ENCODE results near the gene RBSN. TPM values are rescaled to one million over a fixed set of nuclear protein-coding genes. Genes with fewer than 3 reads are reported as not detected.

RBSN gene
- total RNA-seq, 4 donors from 2014 or later, result 27.4 to 62.8 (median 39.8) TPM

DNA sequence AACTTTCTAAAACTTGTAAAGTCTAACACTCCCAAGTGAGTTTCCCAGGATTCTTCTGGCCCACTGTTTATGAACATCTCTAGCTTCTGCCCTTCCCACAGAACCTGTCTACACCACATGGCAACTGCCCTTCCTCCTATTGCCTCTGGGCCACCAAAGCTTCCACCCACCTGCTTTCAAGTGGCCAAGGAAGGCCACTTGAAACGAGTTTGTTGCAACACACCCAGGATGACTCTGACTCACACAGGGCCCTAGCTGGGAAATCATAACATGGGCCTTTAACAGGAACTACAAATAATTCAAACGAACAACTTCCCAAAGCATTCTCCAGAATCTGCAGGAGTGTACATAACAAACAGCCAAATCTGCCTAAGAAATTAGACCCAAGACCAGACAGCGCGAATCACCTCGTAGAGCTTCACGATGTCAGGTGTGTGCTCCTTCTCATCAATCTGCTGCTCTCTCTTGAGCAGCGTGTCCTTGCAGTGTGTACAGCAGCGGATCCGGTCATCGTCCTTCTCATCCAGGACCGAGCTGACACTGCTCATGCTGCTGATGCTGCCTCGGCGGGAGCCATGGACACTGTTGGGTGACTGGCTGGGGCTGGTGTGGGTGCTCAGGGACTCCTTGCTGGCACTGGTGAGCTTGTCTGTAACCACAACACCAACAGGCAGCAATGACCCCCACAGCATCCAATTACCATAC is 16.8 kb downstream of the RBSN start:
- Histone ChIP-seq H3K27ac (no peak overlapping the region), H3K36me3 (no peaks in the 10 kb centered on the region), H3K9me3 (no peaks in the 10 kb centered on the region), H3K4me3 (no peak overlapping the region), H3K27me3 (no peaks in the 10 kb centered on the region), H3K4me1 (no peaks in the 10 kb centered on the region)
- no peak for DNase-seq
- TF ChIP-seq POLR2A (IDR thresholded peaks at IDR 0.05), result no peak
- TF ChIP-seq, protein P1, sequence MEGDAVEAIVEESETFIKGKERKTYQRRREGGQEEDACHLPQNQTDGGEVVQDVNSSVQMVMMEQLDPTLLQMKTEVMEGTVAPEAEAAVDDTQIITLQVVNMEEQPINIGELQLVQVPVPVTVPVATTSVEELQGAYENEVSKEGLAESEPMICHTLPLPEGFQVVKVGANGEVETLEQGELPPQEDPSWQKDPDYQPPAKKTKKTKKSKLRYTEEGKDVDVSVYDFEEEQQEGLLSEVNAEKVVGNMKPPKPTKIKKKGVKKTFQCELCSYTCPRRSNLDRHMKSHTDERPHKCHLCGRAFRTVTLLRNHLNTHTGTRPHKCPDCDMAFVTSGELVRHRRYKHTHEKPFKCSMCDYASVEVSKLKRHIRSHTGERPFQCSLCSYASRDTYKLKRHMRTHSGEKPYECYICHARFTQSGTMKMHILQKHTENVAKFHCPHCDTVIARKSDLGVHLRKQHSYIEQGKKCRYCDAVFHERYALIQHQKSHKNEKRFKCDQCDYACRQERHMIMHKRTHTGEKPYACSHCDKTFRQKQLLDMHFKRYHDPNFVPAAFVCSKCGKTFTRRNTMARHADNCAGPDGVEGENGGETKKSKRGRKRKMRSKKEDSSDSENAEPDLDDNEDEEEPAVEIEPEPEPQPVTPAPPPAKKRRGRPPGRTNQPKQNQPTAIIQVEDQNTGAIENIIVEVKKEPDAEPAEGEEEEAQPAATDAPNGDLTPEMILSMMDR (IDR thresholded peaks at IDR 0.05), result no peak
- intact Hi-C loops (cut with DNase I; ENCODE audit: low total_unique reads), result no loop called here

DNA sequence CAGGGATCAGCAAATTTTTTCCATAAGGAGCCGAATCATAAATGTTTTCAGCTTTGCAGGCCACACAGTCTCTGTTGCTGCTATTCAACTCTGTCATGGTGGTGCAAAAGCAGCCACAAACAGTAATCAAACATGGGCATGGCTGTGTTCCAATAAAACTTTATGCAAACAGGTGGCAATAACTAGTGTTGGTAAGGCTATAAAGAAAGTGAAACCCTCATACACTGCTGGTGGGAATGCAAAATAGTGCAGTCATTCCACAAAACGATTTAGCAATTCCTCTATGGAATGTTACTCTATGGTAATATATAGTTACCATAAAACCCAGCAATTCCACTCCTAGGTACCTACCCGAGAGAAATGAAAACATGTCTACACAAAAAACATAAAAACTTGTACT is 19.9 kb downstream of the RBSN start:
- intact Hi-C loops (cut with DNase I; ENCODE audit: low total_unique reads), result no loop called here
- Histone ChIP-seq H3K27me3 (no peaks in the 10 kb centered on the region), H3K27ac (no peak overlapping the region), H3K9me3 (no peaks in the 10 kb centered on the region), H3K36me3 (no peaks in the 10 kb centered on the region), H3K4me1 (no peaks in the 10 kb centered on the region), H3K4me3 (no peak overlapping the region)
- DNase-seq, result no peak
- TF ChIP-seq POLR2A (IDR thresholded peaks at IDR 0.05), result no peak
- TF ChIP-seq, protein P1 (IDR thresholded peaks at IDR 0.05), result no peak

DNA sequence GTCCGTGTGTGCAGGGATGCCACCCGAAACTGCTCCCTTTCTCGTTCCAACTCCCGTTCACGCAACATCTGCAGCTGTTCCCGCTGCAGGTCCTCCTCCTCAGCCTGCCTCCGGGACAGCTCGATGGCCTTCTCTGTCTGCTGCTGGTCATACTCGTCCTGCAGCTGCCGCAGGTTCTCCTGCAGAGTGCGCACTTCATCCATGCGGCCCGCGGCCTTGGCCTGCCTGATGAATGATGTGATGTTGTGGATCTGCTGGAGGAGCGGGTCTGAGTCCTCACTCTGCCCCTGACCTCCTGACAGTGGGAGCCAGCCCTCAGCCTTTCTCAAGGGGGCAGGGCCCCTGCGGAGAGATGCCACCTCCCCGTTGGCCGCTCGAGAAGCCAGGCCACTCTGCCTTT is 24.4 kb downstream of the RBSN start:
- Histone ChIP-seq H3K27ac (no peak overlapping the region), H3K4me3 (no peak overlapping the region), H3K4me1 (no peaks in the 10 kb centered on the region), H3K36me3 (no peaks in the 10 kb centered on the region), H3K27me3 (no peaks in the 10 kb centered on the region), H3K9me3 (no peaks in the 10 kb centered on the region)
- DNase-seq, result no peak
- no peak for TF ChIP-seq POLR2A (IDR thresholded peaks at IDR 0.05)
- TF ChIP-seq, protein P1 (IDR thresholded peaks at IDR 0.05), result no peak
- intact Hi-C loops (cut with DNase I; ENCODE audit: low total_unique reads), result no loop called here

DNA sequence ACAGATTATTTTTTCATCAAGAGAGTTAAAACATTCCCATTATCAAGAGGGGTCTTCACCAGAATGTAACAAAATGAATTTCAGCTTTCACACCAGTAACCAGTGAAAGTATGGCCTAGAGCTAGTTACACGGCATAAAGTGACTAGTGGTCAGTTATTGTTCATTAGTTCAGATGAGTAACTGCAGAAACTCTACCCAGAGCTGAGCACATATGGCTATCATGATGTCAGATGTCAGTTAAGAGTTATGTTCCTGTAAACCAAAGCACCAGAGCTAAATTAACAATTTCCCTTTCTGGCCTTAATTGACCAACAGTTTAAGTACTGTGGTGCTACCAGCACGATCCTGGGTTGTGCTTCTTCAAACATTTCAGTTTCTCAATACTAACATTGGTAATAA is 27.2 kb downstream of the RBSN start:
- no peak for DNase-seq
- H3K4me1 ChIP-seq, result no peaks in the 10 kb centered on the region
- H3K36me3 ChIP-seq, result no peaks in the 10 kb centered on the region
- H3K27ac ChIP-seq, result no peak overlapping the region
- TF ChIP-seq, protein P1 (IDR thresholded peaks at IDR 0.05), result no peak
- TF ChIP-seq POLR2A (IDR thresholded peaks at IDR 0.05), result no peak
- H3K4me3 ChIP-seq, result no peak overlapping the region
- intact Hi-C loops (cut with DNase I; ENCODE audit: low total_unique reads), result no loop called here
- no peaks in the 10 kb centered on the region for H3K27me3 ChIP-seq
- H3K9me3 ChIP-seq, result no peaks in the 10 kb centered on the region

DNA sequence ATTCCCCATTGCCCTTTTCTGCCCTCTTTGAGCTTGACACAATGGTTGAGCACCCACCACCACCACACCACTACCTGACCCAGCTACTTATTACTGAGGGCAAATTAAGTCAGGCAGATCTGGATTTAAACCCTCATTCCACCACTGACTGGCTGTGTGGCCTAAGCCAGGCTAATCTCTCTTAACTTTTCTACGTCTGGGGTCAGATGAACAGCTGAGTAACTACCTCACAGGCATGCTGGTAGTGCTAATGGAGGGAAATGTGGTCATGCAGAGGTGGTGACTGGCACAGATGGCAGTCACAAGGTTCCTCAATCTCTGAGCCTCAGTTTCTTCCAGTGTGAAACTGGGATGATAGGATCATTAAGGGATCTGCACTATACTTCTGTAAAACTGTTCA is 29.5 kb downstream of the RBSN start:
- Histone ChIP-seq H3K27me3 (no peaks in the 10 kb centered on the region), H3K36me3 (no peaks in the 10 kb centered on the region), H3K27ac (no peak overlapping the region), H3K4me3 (no peak overlapping the region), H3K4me1 (no peaks in the 10 kb centered on the region), H3K9me3 (no peaks in the 10 kb centered on the region)
- DNase-seq, result no peak
- intact Hi-C loops (cut with DNase I; ENCODE audit: low total_unique reads), result no loop called here
- TF ChIP-seq, protein P1 (IDR thresholded peaks at IDR 0.05), result no peak
- no peak for TF ChIP-seq POLR2A (IDR thresholded peaks at IDR 0.05)
